Right ventricle myocardium inferior (tissue), 1 donor: ENCODE measurements around the gene LRRC26. TPM values are rescaled to one million over a fixed set of nuclear protein-coding genes. Genes with fewer than 3 reads are reported as not detected.
A peak's percentile ranks its signal among the peaks of the same experiment; 100 is the strongest.
"Not testable (repeated sequence)": the region's sequence is repeated elsewhere in the genome, so short reads cannot be mapped to it uniquely, and the experiment has no call there.

ENCODE experiments used
- ATAC-seq: fragments of 200-7000 bp; cut with Tn5 transposase; one replicate; pipeline ENCODE4 v1.9.1; 2020; ENCODE audit warnings: mild to moderate bottlenecking, moderate library complexity
- DNase-seq: peaks from one replicate; pipeline ENCODE4 v3.0.0; 2021; ENCODE audit errors: missing footprints
- intact Hi-C: fragments of 100-400 bp; cut with DNase I; formaldehyde crosslinking; loops from one replicate; pipeline ENCODE4 v1.11.0; 2022
- microRNA-seq: library from miRNA; unstranded; fragments of <30 nt; microRNA quantifications from one replicate; pipeline ENCODE4 v1.2.0, GENCODE V29; 2020
- total RNA-seq: library from RNA; stranded (reverse); fragmentation: NEBNext Ultra II Directional; extraction: Animal tissue kit (Norgen Biotek cat#: 25700); gene quantifications from one replicate; pipeline ENCODE4 v1.2.1, GENCODE V29; 2021
- donor health status: DM: no; HTN: yes; CAD: no; lungs with severe emphysema.

LRRC26 gene
- total RNA-seq, 1 donor from 2014 or later: not detected

- intact Hi-C loops: loop anchor here (5.0 kb wide), 1 partner anchor 58 kb away; the partner anchor contains the start of genes ANAPC2 and SSNA1
- DNase-seq: no peak
- ATAC-seq: peak; percentile 18
Observed at GRCh38 chr9:137128862-137129455, 40.9 kb downstream of the LRRC26 start.

GRCh38 chr9:137128158-137128861 is 41.5 kb downstream of the LRRC26 start:
- ATAC-seq: no peak
- intact Hi-C loops: loop anchor here (5.0 kb wide), 1 partner anchor 59 kb away; the partner anchor contains the start of genes ANAPC2 and SSNA1
- no peak for DNase-seq

- DNase-seq: peak; percentile 67
- ATAC-seq: no peak
- intact Hi-C loops: loop anchor here (5.0 kb wide), 1 partner anchor 60 kb away; the partner anchor contains the start of genes ANAPC2 and SSNA1
Observed at GRCh38 chr9:137127301-137128157, 42.3 kb downstream of the LRRC26 start.

- no peak for ATAC-seq
- DNase-seq: no peak
- intact Hi-C loops: loop anchor here (5.0 kb wide), 1 partner anchor 61 kb away; the partner anchor contains the start of genes ANAPC2 and SSNA1
Observed at GRCh38 chr9:137126786-137127185, 43.1 kb downstream of the LRRC26 start.

GRCh38 chr9:137123952-137124462 is 45.8 kb downstream of the LRRC26 start:
- DNase-seq, ATAC-seq, intact Hi-C loops: not testable (repeated sequence)

- DNase-seq: no peak
- intact Hi-C loops: no loop called here
- ATAC-seq: no peak
Observed at GRCh38 chr9:137123468-137123837, 46.4 kb downstream of the LRRC26 start.

- intact Hi-C loops, ATAC-seq, DNase-seq: not testable (repeated sequence)
Observed at GRCh38 chr9:137122796-137123467, 46.9 kb downstream of the LRRC26 start.

GRCh38 chr9:137121927-137122795 is 47.7 kb downstream of the LRRC26 start:
- ATAC-seq, intact Hi-C loops: not testable (repeated sequence)
- DNase-seq: peak; percentile 52

Small RNA genes lying within 50 kb of the gene (microRNA-seq; reads per million reads assigned to microRNA genes)
- not detected for gene MIR3621

Other genes with a start within 250 kb of the LRRC26 start
- 143 TPM for gene FBXW5, start 225.3 kb downstream of the LRRC26 start, total RNA-seq
- 1.3 TPM for gene C8G, start 224.8 kb downstream of the LRRC26 start, total RNA-seq
- gene LCN12, start 217.8 kb downstream of the LRRC26 start, total RNA-seq: 2.9 TPM
- gene PTGDS, start 192.5 kb downstream of the LRRC26 start, total RNA-seq: 6,282 TPM
- gene LCNL1, start 187.1 kb downstream of the LRRC26 start, total RNA-seq: 8.6 TPM
- gene PAXX, start 177.6 kb downstream of the LRRC26 start, total RNA-seq: 26.9 TPM
- 1.1 TPM for gene CLIC3, start 173.5 kb downstream of the LRRC26 start, total RNA-seq
- gene ABCA2, start 141.8 kb downstream of the LRRC26 start, total RNA-seq: 28.2 TPM
- 0.11 TPM for gene FUT7, start 138.0 kb downstream of the LRRC26 start, total RNA-seq
- gene NPDC1, start 123.9 kb downstream of the LRRC26 start, total RNA-seq: 69.0 TPM
- gene ENTPD2, start 116.0 kb downstream of the LRRC26 start, total RNA-seq: 2.7 TPM
- 0.22 TPM for gene SAPCD2, start 99.5 kb downstream of the LRRC26 start, total RNA-seq
- 13.6 TPM for gene UAP1L1, start 92.5 kb downstream of the LRRC26 start, total RNA-seq
- 20.4 TPM for gene MAN1B1, start 83.1 kb downstream of the LRRC26 start, total RNA-seq
- gene DPP7, start 55.3 kb downstream of the LRRC26 start, total RNA-seq: 143 TPM
- not detected for gene GRIN1, start 30.9 kb downstream of the LRRC26 start, total RNA-seq
- gene TMEM210, start 2.0 kb upstream of the LRRC26 start, total RNA-seq: not detected
- gene ANAPC2, start 18.5 kb upstream of the LRRC26 start, total RNA-seq: 35.0 TPM
- gene SSNA1, start 18.6 kb upstream of the LRRC26 start, total RNA-seq: 70.7 TPM
- gene TPRN, start 30.7 kb upstream of the LRRC26 start, total RNA-seq: 27.9 TPM
- gene TMEM203, start 35.6 kb upstream of the LRRC26 start, total RNA-seq: 44.6 TPM
- 5.9 TPM for gene NDOR1, start 35.6 kb upstream of the LRRC26 start, total RNA-seq
- gene RNF208, start 52.2 kb upstream of the LRRC26 start, total RNA-seq: 26.0 TPM
- gene CYSRT1, start 55.1 kb upstream of the LRRC26 start, total RNA-seq: not detected
- gene RNF224, start 57.5 kb upstream of the LRRC26 start, total RNA-seq: not detected
- gene SLC34A3, start 60.9 kb upstream of the LRRC26 start, total RNA-seq: not detected
- gene TUBB4B, start 71.2 kb upstream of the LRRC26 start, total RNA-seq: 620 TPM
- gene STPG3, start 81.2 kb upstream of the LRRC26 start, total RNA-seq: 1.4 TPM
- gene NELFB, start 85.3 kb upstream of the LRRC26 start, total RNA-seq: 37.9 TPM
- 16.5 TPM for gene TOR4A, start 107.7 kb upstream of the LRRC26 start, total RNA-seq
- gene NRARP, start 132.2 kb upstream of the LRRC26 start, total RNA-seq: 4.7 TPM